ENCODE results near the gene SLC47A1.

DNA sequence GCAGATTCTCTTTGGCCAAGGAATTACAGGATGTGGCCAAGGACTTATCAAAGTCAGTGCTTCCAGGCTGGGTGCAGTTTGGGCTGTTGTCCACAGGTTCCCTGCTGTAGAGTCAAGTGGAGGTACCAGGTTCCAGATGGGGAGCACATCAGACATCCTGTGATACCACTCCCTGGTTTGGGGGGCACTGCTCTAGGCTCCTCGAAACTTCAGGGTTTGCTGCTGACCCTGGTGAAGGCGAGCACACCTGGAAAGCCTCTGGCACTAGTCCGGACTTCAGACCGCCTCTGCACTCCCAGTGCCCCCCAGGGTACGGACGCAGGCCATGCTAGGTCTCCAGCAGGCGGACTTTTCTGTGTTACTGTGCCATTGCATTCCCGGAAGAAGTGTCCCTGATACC lies 10.7 kb downstream of the SLC47A1 start:
- no peak for TF ChIP-seq REST (IDR thresholded peaks at IDR 0.05; ENCODE audit: insufficient read depth in 1 of 2, low read depth in 2 of 2, low read length in 2 of 2)
- TF ChIP-seq POLR2AphosphoS5 (IDR thresholded peaks at IDR 0.05; ENCODE audit: low read depth, low read length), result no peak
- TF ChIP-seq SIN3A (IDR thresholded peaks at IDR 0.05; ENCODE audit: borderline replicate concordance, insufficient read depth, low read length), result no peak
- TF ChIP-seq TAF1 (IDR thresholded peaks at IDR 0.05; ENCODE audit: borderline replicate concordance, insufficient read depth, low read length), result no peak
- no peak for TF ChIP-seq FOXP2 (optimal IDR thresholded peaks at IDR 0.05; ENCODE audit: borderline replicate concordance, extremely low read depth, extremely low read length, insufficient read depth)
